ENCODE results near the gene ADPRHL1.
"Not testable (repeated sequence)": the region's sequence is repeated elsewhere in the genome, so short reads cannot be mapped to it uniquely, and the experiment has no call there.

ADPRHL1 gene

DNA sequence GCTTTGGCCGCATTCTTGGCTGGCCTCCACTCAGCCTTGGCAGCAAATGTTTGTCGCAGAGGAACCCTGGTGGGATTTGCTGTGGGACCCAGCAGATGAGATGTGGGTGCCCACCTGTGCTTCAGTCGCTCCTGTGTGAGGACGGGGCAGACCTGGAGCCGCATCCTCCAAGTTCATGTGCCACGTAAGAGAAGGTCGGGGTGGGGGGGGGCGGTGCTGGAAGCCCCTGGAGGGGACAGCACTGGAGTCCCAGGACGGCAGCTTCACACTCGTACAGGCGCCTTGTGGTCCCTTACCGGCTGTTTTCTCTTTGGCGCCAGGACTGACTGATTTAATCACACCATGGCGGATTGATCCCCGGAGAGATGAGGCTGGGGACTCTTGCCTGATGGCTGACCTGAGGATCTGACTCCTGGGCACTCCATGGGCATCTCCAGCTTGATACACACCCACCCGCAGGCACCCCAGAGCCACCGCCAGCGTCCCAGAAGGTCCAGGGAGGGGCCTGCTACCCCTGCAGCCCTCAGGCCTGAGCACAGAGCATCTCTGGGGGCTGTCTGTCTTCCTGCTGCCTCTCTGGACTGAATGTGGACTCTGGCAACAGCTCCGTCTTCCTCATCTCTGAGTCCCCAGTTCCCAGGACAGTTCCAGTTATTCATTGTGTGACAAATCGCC, 79.3 kb downstream of the ADPRHL1 start:
- no peak for DNase-seq

DNA sequence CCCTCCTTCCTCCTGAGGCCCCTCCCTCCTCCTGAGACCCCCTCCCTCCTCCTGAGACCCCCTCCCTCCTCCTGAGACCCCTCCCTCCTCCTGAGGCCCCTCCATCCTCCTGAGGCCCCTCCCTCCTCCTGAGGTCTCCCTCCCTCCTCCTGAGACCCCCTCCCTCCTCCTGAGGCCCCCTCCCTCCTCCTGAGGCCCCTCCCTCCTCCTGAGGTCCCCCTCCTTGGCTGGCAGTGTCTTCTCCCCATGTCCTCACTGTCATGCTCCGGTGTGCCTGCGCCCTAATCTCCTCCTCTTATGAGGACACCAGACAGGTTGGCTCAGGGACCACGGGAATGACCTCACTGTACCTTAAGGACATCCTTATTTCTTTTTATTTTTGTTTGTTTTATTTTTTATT, 81.6 kb downstream of the ADPRHL1 start:
- not testable (repeated sequence) for DNase-seq

DNA sequence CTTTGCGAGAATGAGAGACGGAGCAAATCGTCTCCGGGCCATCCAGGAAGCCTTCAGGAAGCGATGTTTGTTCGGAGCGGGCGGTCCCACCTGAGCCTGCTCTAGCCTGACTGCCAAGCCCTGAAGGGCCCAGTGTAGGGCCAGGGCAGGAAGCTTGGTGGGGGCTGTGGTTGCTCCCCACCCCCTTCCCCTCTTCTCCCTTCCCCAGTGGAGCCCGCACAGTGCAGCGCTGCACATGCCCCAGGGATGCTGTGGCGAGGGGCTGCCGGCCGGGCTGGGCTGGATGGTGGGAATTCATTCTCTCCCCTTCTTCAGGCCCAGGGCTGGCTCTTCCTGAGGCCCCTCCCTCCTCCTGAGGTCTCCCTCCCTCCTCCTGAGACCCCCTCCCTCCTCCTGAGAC, 82.2 kb downstream of the ADPRHL1 start:
- no peak for DNase-seq

DNA sequence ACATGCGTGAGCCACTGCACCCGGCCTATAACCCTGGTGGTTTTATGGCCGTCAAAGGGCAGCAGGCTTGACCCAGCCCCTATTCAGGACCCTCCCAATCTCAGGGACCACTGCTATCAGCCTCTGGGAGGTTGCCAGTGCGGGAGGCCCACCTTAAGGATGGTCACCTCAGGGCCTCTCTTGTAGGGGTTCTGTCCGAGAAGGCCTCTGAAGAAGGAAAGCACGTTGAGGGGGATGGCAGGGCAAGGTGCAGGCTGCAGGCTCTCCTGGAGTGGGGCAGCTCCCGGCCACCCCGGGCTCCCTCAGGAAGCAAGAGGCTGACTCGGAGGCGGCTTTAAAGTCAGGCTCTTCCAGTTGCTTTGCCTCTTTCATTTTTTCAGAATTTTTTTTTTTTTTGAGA, 83.4 kb downstream of the ADPRHL1 start:
- DNase-seq, result no peak

DNA sequence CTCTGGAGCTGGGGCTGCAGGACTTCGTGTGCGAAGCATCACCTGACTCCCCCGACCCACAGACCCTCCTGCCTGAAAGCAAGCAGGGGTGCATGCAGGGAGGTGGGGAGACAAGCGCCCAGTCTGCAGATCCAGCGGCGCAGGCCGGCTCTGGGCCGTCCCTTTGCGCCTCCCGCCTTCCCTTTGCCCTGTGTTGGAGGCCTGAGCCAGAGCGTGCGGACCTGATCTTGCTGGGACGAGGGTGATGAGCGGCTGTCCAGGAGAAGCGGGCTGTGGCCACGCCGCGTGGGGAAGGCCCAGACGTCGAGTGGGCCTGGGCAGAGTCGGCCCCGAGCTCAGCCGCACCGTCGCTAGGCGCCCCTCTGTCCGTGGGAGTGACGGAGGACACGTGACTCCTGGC, 84.1 kb downstream of the ADPRHL1 start:
- DNase-seq, result no peak

DNA sequence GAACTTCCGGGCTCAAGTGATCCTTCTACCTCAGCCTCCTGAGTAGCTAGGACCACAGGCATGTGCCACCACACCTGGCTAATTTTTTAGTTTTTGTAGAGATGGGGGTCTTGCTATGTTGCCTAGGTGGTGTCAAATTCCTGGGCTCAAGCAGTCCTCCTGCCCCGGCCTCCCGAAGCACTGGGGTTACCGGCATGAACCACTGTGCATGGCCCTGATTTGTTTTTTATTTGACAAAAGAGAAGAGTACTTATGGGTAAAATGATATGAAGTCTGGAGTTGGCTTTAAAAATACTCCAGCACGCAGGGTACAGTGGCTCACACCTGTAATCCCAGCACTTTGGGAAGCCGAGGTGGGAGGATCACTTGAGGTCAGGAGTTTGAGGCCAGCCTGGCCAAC, 84.9 kb downstream of the ADPRHL1 start:
- not testable (repeated sequence) for DNase-seq

DNA sequence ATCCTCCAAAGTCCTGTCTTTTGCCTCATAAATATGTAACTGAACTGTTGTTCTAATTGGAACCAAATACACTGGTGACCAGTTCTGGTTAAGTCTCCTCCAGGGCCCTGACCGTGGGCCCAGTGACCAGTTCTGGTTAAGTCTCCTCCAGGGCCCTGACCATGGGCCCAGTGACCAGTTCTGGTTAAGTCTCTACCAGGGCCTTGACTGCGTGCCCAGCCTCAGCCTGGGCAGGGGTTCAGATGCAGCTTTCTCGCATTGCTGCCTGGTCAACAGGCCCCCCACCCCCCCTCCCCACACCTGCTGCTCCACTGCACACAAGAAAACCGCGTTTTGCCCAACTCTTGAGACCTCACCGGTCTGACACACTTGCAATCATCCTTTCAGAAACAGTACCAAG, 85.5 kb downstream of the ADPRHL1 start:
- DNase-seq, result no peak

DNA sequence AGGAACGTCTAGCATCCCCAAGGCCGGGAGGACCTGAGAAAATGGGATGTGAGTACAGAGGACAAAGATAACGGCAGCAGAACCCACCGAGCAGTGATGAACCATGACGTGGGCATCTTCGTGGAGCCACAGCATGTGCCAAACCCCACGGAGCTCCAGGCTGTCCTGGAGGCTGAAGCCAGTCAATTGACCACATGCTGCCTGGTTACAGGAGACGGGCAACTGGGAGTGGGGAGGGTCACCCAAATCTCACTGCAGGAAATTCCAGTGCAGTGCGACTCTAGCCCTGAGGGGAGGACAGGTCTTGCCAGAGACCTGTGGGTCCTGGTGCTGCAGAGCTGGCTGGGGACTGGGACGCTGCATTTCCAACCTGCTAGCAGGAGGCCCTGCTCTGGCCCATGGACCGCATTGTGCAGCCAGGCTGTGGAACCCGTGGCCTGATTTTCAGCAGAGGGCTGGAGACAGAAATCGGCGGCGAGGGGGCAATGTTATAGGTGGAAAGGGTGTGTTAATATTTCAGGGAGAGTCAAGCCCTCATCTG, 86.2 kb downstream of the ADPRHL1 start:
- no peak for DNase-seq

DNA sequence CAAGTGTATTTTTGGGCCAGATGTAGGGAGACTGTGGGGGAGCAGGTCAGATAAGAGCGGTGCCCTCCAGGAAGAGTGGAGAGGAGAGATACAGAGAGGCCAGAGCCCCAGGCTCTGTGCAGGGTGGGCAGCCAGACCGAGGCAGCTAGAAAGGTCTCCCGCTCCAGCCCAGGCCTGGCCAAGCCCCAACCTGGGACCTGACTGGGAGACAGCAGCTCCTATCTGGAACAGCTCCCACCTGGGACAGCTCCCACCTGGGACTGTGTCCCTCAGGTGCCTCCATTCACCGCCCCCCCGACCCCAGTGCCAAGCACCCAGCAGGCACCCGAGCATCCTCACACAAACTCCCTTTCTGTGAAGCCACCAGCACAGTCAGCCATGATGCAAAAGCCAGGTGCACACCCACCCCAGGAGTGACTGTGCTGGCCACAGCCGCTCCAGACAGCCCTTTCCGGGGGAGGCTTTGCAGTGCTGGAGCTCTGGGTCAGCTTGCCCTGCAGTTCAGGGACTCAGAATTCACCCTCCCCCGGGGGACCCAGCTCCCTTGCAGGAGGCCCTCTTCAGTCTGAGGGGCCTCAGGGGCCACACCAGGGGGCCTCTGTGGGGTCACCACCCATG, 87.2 kb downstream of the ADPRHL1 start:
- no peak for DNase-seq

DNA sequence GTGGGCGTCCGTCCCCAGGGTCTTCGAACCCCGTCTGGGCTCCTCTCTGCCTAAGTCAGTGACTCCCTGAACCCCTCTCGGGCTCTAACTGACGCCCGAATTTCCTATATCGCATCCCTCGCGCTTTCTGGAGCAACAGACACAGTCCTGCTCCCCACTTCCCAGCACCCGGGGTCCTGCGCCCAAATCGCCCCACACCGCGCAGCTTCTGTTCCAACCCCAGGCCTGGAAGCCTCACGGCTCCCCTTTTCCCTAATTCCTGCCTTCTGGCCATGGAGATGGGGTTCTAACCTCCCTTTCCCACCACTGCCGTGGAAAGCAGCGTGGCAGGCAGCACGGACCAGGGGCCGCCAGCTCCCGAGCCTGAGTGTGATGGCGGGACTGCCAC, 87.7 kb downstream of the ADPRHL1 start:
- no peak for DNase-seq

DNA sequence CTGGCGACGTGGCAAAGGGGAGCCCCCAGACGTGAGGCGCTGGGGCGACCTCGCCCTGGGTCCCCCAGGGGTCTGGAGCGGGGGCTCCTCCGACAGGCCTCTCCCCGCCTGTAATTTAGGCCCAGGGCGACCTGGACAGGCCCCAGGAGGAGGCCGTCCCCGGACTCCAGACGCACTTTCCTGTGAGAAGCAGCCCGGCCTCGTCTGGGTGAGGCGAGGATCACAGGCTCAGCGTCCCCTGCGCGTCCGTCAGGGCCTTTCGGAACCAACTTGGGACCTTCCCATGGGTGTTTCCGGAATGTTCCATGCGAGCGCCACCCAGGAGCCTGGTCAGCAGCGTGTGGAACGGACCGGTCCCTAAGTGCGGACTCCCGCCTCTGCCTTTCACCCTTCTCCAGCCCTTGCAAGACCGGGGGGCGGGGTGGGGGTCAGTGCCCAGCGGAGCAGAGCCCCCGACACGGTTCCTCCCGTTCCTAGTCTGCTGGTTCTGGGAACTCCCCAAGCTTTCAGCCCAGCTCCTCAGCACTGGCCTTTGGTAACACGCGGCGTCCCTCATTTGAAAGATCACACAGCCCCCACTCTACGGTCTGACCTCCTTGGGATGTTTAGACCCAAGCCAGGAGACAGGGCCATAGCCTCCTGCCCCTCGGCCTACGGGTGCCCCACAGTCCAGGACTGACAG, 88.2 kb downstream of the ADPRHL1 start:
- peak in 1 of 58 donors; percentile 11 for DNase-seq

DNA sequence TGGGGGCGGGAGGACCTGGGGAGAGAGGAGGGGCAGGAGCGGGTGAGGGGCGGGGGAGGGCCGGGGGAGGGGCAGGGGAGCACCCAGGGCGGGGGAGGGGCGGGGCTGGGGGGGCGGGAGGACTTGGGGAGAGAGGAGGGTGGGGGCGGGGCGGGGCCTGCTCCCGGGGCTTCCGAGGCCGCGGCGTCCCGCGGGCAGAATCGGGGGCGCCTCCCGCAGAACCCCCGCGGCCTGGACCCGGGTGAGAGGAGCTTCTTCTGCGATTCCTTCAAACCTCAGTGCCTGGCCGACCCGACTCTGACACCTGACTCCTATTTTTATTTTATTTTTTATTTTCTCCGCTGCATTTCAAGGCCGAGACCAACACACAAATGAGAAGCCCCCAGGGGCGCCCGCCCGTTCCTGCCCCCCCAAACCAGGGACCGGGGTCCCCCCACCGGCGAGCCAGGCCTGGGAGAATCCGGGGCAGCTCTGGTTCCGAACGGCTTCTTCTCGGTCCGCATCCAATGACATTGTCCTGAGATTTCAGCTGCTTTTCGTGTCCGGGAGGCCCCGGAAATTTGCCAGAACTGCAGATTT, 88.9 kb downstream of the ADPRHL1 start:
- peak in 8 of 58 donors; percentile 9 to 57 (median 22) for DNase-seq

DNA sequence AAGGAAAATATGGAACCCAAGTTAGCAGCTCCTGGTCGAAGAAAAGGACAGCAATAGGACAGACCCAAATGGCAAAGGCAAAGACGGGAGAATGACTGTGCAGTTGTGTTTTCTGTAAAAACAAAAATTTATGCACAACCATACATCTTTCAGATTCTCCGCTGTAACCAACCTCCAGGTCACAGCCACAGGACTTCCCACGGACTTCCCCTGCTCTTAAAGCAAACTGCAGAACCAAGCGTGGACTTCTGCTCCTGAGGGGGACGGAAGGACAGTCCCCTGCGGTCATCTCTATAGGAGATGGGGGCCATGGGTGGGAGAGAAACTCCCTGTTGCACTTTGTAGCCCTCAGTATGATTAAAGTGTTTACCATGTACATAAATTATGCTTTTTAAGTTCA, 91.9 kb downstream of the ADPRHL1 start:
- no peak for DNase-seq

DNA sequence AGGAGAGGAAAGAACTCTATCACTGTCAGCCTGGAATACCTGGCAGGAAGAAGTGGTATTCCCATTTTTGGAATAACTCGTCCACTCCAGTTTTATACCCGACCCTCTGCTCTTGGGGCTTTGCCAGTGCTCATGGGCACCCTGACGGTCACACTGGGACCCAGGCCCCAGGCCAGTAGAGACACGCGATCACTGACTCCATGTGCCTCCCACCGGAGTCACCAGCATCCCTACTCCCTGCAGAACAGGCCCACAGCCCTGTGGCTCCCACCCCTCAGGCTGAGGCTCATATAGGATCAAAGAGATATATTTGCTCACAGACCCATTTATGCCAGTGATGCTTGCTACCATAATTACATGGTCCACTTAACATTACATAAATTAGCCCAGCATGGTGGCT, 92.8 kb downstream of the ADPRHL1 start:
- no peak for DNase-seq

DNA sequence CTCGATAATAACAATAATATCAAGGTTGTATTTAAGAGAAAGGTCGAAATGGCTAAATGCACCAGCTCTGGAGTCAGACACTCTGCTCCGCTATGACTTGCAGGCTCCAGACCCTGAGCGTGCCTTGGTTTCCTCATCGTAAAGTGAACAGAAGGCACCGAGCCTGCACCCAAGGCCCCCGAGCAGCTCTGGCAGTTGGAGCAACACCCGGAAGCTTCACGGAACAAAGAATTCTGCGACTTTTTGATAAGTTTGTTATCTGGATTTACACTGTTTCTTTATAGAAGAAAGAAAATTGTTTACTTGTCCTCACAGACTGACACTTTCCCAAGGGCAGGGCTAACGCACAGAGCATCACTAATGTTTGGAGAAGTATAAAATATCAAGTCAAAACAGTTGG, 93.7 kb downstream of the ADPRHL1 start:
- DNase-seq, result no peak

DNA sequence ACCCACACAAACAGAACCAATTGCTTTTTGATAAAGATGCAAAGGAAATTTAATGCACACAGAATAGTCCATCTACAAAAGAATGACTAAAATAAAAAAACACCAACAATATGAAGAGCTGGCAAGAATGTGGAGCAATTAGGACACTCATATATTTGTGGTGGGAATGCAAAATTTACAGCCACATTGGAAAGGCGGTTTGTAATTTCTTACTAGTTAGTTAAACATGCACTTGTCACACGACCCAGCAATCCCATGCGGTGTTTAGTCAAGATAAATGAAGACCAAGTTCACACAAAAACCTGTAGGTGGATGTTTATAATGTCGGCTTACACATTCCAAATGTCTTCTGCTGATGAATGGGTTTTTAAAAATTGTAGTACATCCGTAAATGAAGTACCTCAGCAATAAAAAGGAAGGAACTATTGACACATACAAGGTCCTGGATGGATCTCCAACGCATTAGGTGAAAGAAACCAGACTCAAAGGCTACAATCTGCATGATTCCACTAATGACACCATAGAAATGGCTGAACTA, 94.6 kb downstream of the ADPRHL1 start:
- no peak for DNase-seq

DNA sequence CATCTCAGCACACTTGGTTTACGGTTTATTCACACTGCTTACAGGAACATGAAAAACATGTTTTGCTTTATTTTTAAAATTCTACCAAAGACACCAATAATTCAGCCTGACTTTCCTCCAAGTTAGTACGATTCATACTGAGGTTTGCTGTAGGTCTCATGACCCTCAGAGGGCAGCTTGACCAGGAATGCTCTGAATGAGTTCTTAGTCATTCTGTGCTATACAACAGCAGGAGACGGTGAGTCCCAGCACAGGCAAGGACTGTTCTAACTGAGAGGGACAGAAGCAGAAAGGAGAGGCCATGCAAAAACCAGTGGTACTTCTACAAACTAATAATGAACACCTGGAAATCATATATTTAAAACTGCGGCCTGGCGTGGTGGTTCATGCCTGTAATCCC, 95.8 kb downstream of the ADPRHL1 start:
- no peak for DNase-seq

DNA sequence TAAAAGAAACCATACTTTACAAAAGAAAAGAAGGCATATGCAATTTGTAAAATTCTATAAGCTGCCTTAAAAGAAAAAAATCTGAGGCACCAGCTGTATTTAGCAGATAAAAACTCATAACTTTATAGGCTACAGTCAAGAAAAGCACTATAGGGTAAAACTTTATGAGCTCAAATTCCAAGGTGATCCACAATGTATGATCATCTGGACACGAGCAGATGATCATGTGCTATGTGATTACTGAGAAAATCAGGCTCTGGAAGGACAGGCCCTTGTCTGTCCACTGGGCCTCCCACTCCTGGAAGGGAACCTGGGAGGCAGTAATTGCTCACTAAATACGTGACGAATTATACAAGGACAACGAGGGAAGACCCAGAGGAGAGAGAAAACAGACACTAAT, 96.7 kb downstream of the ADPRHL1 start:
- no peak for DNase-seq

DNA sequence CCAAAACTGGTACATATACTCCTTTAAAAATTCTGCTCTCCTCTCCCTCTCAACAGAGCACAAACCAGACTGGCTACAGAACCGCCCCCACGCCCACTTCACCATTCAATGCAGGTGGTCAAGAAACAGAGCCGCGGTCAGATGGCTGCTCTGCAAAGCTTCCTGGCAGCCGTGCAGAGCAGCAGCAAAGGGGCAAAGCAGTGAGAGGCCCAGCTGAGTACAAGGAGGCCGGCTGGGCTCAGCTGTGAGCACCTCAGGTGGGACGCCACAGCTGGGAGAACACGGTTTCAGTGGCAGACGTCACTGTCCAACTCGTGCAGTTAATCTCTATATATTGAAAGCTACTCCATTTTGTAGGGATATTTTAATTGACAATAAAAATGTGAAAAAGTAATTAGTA, 97.7 kb downstream of the ADPRHL1 start:
- no peak for DNase-seq

DNA sequence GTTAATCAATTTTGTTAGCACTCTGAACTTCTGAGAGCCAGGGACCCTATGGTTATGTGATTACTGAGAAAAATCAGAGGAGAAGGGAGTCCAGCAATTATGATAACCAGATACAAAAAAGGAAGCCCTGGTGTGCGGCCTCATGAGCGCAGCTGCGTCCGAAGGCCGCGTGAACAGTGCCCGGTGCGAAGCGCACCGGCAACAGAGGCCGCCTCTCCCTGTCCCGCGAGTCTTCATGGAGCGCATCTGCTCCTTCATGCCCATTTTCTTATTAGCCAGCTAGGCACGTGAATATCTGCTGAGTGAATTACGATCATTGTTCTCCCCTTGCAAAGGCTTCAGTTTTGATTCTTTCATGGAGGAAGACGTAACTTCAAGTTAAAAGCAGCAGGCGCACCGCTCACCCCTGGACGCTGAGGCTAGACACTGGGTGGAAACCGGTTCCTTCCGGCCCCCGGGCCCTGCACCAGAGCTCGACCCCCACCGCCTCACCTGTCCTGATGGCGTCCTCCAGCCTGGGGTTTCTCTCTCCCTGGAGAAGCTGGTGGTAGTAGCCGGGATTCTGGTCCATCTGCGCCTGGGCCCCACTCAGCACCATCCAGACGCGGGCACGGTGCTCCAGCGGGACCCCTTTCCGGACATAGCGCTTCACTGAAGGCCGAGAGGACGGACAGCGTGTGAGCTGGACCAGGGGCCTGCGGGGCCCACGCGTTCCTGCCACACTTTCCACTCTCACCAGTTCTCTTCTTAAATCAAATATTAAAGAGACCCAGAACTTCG, 98.3 kb downstream of the ADPRHL1 start:
- no peak for DNase-seq

DNA sequence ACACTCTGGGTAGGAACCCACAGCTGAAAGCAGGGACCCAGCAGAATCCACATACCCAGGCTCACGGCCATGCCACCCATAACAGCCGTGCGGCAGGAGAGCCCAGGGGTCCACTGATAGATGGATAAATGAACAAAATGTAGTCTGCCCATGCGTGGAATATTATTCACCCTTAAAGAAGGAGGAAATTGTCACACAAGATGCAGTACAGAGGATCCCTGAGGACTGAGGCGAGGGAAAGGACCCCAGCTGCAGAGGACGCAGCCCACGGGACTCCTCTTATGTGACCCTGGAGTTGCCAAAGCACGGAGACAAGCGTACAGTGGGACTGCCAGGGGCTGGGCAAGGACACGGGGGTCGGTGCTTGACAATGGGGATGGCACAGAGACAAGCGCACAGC, 100.0 kb downstream of the ADPRHL1 start:
- no peak for DNase-seq

All from anterior cingulate cortex (tissue), 58 donors.